ENCODE results near the gene ARAP1. TPM values are rescaled to one million over a fixed set of nuclear protein-coding genes. Genes with fewer than 3 reads are reported as not detected.

The ARAP1 gene
- total RNA-seq, 2 donors from 2014 or later = 76.5 to 103 TPM

GRCh38 chr11:72778535-72779494, 26.6 kb upstream of the ARAP1 start:
- no peak overlapping the region for H3K4me3 ChIP-seq
- H3K27ac ChIP-seq = no peak overlapping the region
- no peaks in the 10 kb centered on the region for H3K36me3 ChIP-seq
- peaks cover 9 to 40% of the 10 kb centered on the region in 2 donors for H3K4me1 ChIP-seq (ENCODE audit: control insufficient read depth in 1 of 2, low read depth in 2 of 2)
- no peak for TF ChIP-seq CTCF (IDR thresholded peaks at IDR 0.05)
- DNase-seq (ENCODE audit: low spot score) = no peak
- H3K27me3 ChIP-seq (replicated peaks; ENCODE audit: insufficient read depth) = no peaks in the 10 kb centered on the region
- H3K9me3 ChIP-seq = no peaks in the 10 kb centered on the region
- ATAC-seq (ENCODE audit: insufficient number of reproducible peaks, low FRiP score, low read depth) = no peak

GRCh38 chr11:72777755-72778278, 25.6 kb upstream of the ARAP1 start:
- Histone ChIP-seq H3K27me3 (replicated peaks; ENCODE audit: insufficient read depth) (no peaks in the 10 kb centered on the region), H3K36me3 (no peaks in the 10 kb centered on the region), H3K27ac (no peak overlapping the region), H3K4me3 (no peak overlapping the region), H3K9me3 (no peaks in the 10 kb centered on the region), H3K4me1 (ENCODE audit: control insufficient read depth in 1 of 2, low read depth in 2 of 2) (peaks cover 9 to 47% of the 10 kb centered on the region in 2 donors)
- no peak for ATAC-seq (ENCODE audit: insufficient number of reproducible peaks, low FRiP score, low read depth)
- no peak for TF ChIP-seq CTCF (IDR thresholded peaks at IDR 0.05)
- DNase-seq (ENCODE audit: low spot score) = no peak

- no peaks in the 10 kb centered on the region for H3K36me3 ChIP-seq
- DNase-seq (ENCODE audit: low spot score) (no peak), ATAC-seq (ENCODE audit: insufficient number of reproducible peaks, low FRiP score, low read depth) (no peak)
- H3K27me3 ChIP-seq (replicated peaks; ENCODE audit: insufficient read depth) = no peaks in the 10 kb centered on the region
- H3K27ac ChIP-seq = no peak overlapping the region
- TF ChIP-seq CTCF (IDR thresholded peaks at IDR 0.05) = no peak
- peaks cover 7 to 43% of the 10 kb centered on the region in 2 donors for H3K4me1 ChIP-seq (ENCODE audit: control insufficient read depth in 1 of 2, low read depth in 2 of 2)
- no peak overlapping the region for H3K4me3 ChIP-seq
- no peaks in the 10 kb centered on the region for H3K9me3 ChIP-seq
These were observed 24.9 kb upstream of the ARAP1 start for GRCh38 chr11:72776844-72777754.

- TF ChIP-seq CTCF (IDR thresholded peaks at IDR 0.05) = no peak
- H3K27ac ChIP-seq = no peak overlapping the region
- DNase-seq (ENCODE audit: low spot score) = no peak
- no peak for ATAC-seq (ENCODE audit: insufficient number of reproducible peaks, low FRiP score, low read depth)
- no peak overlapping the region for H3K4me3 ChIP-seq
- no peaks in the 10 kb centered on the region for H3K36me3 ChIP-seq
- no peaks in the 10 kb centered on the region for H3K9me3 ChIP-seq
- peaks cover 6 to 40% of the 10 kb centered on the region in 2 donors for H3K4me1 ChIP-seq (ENCODE audit: control insufficient read depth in 1 of 2, low read depth in 2 of 2)
- no peaks in the 10 kb centered on the region for H3K27me3 ChIP-seq (replicated peaks; ENCODE audit: insufficient read depth)
These were observed 24.1 kb upstream of the ARAP1 start for GRCh38 chr11:72776117-72776843.

Data from thoracic aorta (tissue), 2 donors.